GM21390 (cell line): ENCODE measurements around the gene MESP2.

Source experiments
- ATAC-seq: cut with Tn5 transposase; IDR thresholded peaks from one replicate; pipeline ENCODE4 v1.9.1; 2021; ENCODE audit not compliant: unreplicated experiment

Gene MESP2

GRCh38 chr15:89776274-89777072 is at the start of gene MESP2:
Gene MESP2 (plus strand): TSS chr15:89776332. CDS start chr15:89776358, 26 bp downstream.
- ATAC-seq: peak; percentile 65

DNA sequence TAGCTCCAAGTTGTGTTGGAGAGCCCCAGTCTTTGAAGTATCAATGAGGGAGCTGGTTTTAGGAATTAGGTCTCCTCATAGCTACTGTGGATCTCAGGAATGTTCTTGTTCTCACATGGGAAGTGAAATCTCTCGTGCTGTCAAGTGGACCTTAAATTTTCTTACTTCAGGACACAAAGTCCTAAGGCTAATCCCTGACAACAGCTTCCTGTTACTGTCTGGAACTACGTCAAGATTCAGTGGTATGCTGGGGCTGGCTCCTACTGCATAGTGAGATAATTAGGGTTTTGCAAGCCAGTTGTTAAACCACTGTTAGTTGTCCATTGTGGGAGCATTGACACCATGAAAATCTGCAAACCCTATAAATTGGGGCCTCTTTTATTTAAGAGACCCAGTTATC is 47.9 kb upstream of the MESP2 start:
- ATAC-seq: no peak

DNA sequence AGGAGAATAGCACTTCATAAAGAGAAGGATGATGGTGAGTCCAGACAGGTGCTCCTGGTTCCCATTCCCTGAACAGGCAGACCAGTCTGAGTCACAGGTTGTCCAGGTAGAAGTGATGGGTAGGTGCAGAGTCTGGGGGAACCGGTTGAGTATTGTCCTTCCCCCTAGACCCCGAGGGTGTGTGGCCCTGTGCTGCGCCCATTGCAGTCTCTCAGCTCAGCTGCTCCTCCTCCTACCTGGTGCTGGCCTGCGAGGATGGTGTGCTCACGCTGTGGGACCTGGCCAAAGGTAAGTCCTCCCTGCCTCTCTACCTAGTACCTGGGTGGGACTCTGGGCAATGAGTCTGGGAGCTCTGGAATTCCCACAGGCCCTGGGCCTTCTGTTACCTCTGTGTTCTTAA is 44.9 kb upstream of the MESP2 start:
- no peak for ATAC-seq

GRCh38 chr15:89732451-89733172 is 43.5 kb upstream of the MESP2 start:
- no peak for ATAC-seq

DNA sequence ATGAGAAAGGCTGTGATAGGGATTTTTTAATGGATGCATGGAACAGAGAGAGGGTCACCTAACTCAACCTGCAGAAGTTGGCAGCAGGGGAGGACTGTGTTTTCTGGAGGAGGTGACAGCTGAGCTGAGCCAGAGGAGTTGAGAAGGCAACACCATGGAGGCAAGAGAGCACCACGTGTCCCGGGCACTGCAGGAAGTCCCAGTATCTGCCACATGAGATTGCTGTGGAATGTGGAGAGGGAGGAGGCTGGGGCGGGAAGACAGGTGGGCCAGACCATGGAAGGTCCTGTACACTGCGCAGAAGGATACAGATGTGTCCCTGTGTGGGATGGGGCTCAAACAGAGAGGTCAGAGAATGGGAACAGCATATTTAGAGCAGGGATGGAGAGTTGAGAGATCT is 40.4 kb upstream of the MESP2 start:
- no peak for ATAC-seq

- peak; percentile 77 for ATAC-seq
These were observed 36.0 kb upstream of the MESP2 start for GRCh38 chr15:89740137-89740536.

DNA sequence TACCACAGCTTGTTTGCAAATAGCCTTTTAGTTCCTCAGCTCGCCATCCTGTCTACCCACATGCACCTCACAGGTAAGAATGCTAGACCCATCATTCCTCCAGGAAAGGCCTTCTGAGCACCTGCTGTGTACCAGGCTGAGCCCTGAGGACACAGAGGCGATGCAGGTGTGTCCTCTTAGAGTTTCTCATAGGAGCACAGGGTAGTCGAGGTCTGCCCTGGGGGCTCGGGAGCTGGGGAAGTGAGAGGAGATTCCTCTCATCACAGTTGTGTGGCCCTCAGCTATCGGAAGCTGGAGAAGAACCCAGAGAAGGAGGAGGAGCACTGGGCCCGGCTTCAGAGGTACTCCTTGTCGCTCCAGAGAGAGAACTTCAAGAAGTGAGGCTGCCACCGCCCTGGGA is 33.1 kb upstream of the MESP2 start:
- no peak for ATAC-seq

- ATAC-seq: no peak
These were observed 32.5 kb upstream of the MESP2 start for GRCh38 chr15:89743594-89743993.

DNA sequence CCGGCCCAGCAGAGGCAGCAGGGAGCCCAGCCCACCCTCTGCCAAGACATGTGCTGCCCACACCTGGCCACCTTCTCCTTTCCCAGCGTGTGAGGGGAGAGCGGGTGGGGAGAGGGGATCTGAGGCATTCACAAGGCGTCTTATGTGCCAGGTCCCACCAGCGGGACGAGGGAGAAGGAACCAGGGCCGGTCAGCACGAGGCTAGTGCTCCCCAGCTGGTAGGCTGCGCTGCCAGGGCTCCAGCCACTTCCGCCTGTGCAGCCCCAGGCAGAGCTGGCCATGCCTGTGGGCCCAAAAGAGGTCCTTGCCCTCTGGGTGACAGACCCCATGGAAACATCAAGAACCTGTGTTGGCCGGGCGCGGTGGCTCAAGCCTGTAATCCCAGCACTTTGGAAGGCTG is 31.0 kb upstream of the MESP2 start:
- ATAC-seq: no peak

- ATAC-seq: no peak
These were observed 30.4 kb upstream of the MESP2 start for GRCh38 chr15:89745768-89746167.

DNA sequence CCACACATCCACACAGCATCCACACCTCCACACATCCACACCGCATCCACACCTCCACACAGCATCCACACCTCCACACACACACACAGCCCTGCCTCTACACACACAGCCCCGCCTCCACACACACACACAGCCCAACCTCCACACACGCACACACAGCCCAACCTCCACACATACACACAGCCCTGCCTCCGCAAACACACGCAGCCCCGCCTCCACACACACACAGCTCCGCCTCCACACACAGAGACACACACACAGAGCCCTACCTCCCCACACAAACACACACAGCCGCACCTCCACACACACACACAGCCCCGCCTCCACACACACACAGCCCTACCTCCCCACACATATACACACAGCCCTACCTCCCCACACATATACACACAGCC is 29.7 kb upstream of the MESP2 start:
- ATAC-seq: no peak

DNA sequence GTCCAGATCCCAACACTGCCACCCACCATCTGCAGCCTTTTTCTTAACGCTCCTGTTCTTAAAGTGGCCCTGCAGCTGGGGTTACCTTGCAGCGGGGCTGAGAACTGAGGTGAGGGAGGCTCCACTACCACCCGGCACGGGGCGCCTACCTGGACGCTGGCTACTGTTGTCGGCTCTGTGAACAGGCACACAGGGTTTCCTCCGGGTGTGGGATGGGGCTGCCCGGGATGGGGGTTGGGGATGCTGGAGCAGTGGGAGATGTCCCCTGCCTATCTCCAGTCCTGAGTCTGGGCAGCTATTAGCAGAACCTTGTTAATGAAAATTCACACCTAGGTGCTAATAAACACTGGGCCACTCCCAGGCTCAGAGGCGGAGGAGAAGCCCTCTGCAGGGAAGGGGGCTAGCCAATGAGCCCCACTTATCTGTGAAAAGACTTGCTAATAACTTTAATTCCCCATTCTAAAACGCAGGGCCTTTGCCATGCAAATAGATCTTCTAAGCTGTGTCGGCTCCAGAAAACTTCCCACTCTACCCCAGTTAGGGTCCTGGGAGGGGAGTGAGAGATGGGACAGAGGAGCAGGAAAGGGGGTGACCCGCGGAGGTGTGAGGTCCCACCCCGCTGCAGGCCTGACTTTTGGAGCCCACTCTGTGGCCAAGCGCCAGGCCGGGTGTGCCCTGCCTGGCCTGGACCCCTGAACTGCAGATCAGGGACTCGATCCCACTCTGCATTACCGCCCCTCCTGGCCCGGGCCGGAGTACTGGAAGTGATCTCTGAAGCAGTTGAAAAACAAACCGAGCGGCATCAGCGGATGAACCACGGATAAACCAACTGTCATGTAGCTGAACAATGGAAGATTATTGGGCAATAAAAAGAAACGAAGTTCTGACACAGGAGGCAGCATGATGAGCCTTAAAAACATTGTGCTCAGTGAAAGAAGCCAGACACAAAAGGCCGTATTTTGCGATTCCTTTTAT is 28.1 kb upstream of the MESP2 start:
- ATAC-seq: no peak

- ATAC-seq: no peak
These were observed 27.1 kb upstream of the MESP2 start for GRCh38 chr15:89749054-89749453.

DNA sequence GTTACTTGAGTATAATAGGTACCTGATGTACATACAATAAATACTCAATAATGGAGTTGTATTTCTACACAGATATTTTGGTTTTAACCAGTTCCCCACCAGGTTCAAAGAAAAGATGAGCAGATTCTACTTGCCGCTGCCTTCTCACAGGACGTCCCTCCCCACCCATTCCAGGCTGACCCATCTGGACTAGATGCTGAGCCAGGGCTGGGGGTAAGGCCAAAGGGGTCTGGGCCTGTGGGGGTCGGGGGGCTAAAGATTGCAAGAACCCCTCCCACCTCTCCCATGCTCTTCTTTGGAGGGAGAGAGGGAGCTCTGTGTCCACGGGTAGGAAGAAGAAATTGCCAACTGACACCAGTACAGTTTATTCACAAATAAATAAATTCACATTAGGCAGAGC is 26.6 kb upstream of the MESP2 start:
- no peak for ATAC-seq

- ATAC-seq: peak; percentile 1
These were observed 26.1 kb upstream of the MESP2 start for GRCh38 chr15:89749951-89750559.

GRCh38 chr15:89750560-89751542 is 25.3 kb upstream of the MESP2 start, which contains the start of gene MESP1:
Gene MESP1 (minus strand): TSS chr15:89751249. CDS start chr15:89751231, 18 bp downstream.
- peak; percentile 91 for ATAC-seq

DNA sequence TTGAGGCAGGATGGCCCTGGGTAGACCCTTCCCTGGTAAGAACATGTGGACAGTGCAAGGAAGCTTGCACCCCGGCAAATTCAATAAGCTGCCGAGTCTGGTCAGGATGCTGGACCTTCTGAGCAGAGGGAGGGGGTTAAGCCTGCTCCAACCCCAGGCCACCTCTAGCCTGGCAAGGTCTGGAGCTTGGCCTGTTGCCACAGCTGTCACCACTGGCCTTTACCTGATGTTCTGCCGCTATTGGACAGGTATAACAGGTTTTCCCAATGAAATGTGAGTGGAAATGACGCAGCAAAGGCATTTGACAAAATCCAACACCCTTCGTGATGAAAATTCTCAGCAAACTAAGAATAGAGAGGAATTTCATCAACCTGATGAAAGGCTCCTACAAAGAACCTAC is 24.4 kb upstream of the MESP2 start:
- no peak for ATAC-seq

DNA sequence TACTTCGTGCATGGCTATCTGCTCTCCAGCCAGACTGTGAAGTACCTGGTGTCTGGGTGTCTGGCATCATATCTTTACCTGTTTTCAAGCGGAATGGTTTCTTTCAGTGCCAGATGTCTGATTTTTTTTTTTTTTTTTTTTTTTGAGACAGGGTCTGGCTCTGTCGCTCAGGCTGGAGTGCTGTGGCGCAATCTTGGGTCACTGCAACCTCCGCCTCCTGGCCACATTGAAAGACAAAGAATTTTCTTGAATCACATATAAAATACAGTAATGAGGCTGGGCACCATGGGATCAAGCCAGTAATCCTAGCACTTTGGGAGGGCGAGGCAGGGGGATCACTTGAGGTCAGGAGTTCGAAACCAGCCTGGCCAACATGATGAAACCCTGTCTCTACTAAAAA is 22.3 kb upstream of the MESP2 start:
- no peak for ATAC-seq

DNA sequence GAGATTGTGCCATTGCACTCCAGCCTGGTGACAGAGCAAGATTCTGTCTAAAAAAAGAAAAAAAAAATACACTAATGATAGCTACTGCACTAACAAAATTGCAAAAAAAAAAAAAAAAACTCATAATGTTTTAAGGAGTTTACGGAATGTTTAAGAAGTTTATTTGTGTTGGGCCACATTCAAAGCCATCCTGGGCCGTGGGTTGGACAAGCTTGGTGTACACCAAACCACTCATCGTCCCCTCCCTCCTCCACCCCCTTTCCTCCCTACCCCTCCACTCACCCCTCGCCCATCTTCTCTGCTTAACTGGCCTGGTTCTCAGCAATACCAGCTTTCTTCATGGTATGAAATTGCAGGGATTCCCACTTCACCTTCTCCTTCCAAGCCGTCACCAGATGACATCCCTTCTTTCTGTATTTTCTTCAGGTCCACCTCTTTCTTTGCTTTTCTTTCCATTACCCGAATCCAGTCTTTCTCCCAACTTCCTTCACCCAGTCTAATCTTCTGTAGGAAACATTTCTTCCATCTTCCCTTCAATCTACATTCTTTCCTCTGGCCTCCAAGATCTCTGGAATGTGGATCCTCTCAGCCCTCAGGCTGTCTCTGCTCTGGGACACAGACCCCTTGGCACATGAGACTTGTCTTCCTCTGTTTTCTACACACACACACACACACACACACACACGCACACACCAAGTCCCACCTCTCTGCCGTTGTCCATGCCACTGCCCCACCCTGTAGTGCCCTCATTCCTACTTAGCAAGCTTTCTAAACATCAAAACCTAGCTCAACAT is 21.6 kb upstream of the MESP2 start:
- ATAC-seq: no peak
